Thyroid gland (tissue), 4 donors: ENCODE results near the gene OSBP2.

ENCODE experiments used
- CTCF ChIP-seq, 6 experiments: fragments of 200-600 bp in 3 of 6; fragments of 450-650 bp in 3 of 6; sonication (generic) in 3 of 6; IDR thresholded peaks; one replicate each; pipeline ENCODE4 v1.5.1; 2016 to 2019; ENCODE audit warnings: antibody characterized with exemption in 6 of 6, mild to moderate bottlenecking in 2 of 6, inconsistent platforms in 1 of 6, moderate library complexity in 1 of 6
- POLR2A ChIP-seq, 2 donors: fragments of 450-650 bp; IDR thresholded peaks; one replicate each; pipeline ENCODE4 v1.6.1; 2017; ENCODE audit warnings: antibody characterized with exemption in 2 of 2, mild to moderate bottlenecking in 2 of 2, moderate library complexity in 1 of 2

- no peak for TF ChIP-seq POLR2A (IDR thresholded peaks at IDR 0.05)
- no peak for TF ChIP-seq CTCF (IDR thresholded peaks at IDR 0.05)
These were observed 231.0 kb downstream of the OSBP2 start for GRCh38 chr22:30925667-30926066.
